ENCODE results near the gene EDAR.

The EDAR gene

DNA sequence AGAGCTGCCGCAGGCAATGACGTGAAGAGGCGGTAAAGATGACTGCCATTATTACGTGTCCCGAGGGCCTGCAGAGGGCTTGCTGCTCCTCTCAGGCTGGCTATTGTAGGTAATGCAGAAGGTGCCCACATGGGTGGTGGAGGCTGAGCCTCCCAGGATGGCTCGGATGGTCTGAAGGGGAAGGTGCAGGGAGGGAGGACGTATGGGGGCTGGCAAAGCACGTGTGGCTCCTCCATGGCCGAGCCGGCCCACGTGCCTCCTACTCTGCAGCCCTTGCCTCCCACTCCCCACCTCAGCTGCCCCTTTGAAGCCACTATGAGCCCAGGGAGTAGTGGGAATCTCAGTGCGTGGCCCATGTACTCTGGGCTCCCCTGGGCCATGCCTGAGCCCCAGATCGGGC, 48.9 kb downstream of the EDAR start:
- DNase-seq (ENCODE audit: low read depth), result no peak

DNA sequence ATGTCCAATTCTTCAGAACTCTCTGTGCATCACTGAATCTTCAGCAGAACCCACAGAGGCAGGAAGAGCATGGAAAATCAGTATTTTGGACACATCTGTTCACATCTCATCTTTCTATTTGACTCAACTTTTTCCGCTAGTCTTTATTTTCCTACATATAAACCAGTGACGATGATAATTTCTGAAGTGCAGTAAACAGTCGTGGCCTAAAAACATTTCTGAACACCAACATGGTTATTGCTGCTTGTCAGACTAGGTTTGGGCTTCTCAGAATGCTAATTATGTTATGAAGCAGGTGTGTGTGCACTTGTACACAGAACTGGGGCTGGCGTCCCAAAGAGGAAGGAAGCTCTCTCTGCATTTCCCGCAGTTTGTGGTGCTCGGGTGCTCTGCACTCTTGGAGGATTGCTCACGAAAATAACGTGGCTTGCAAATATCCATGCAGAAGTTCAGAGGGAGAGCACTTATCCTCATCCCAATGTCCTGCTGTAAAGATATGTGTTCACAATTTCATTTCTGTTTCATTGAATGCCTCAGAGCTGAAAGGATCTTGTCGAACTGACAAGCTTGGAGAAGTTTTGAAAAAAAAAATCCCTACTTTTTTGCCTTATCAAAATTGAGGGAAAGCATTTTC, 50.8 kb downstream of the EDAR start:
- DNase-seq (ENCODE audit: low read depth), result no peak

DNA sequence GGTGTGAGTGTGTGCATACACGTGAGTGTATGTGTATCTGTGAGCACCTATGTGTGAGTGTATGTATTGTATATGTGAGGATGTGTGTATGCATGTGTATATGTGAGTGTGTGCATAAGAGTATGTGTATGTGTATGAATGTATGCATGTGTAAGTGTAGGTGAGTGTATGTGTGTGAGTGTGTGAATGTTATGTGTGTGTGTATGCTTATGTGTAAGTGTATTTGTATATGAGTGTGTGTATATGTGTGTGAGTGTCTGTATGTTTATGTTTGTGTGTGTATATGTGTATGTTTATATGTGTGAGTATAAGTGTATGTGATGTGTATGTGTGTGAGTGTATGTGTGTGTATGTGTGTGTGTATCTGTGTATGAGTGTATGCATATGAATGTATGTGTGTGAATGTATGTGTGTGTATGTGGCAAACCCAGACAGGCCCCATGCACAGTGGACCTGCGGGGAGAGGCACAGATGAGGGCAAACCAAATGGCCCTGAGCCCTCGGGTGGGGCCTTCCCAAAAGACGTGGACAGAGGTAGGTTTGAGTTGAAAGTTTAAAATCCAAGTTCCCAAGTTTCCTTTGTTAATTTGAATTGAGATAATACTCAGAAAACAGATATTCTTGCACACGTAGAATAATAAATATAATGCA, 51.5 kb downstream of the EDAR start:
- DNase-seq (ENCODE audit: low read depth), result no peak

DNA sequence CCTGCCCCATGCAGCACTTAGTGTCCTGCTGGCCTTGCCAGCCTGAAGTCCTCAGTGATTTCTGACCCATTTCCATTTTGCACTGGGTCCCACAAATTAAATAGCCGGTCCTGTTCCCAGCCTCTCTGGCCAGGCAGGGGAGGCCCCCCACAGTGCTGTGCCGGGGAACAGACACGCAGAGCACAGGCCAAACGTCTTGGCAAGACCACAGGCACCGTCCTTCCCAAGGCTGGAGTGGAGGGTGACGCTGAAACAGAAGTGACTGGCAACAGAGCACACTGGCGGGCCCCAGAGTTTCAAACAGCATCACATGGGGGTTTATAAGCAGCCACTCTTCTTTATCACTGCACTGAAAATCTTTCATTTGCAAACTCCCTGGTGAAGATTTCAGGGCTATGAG, 52.2 kb downstream of the EDAR start:
- no peak for DNase-seq (ENCODE audit: low read depth)

DNA sequence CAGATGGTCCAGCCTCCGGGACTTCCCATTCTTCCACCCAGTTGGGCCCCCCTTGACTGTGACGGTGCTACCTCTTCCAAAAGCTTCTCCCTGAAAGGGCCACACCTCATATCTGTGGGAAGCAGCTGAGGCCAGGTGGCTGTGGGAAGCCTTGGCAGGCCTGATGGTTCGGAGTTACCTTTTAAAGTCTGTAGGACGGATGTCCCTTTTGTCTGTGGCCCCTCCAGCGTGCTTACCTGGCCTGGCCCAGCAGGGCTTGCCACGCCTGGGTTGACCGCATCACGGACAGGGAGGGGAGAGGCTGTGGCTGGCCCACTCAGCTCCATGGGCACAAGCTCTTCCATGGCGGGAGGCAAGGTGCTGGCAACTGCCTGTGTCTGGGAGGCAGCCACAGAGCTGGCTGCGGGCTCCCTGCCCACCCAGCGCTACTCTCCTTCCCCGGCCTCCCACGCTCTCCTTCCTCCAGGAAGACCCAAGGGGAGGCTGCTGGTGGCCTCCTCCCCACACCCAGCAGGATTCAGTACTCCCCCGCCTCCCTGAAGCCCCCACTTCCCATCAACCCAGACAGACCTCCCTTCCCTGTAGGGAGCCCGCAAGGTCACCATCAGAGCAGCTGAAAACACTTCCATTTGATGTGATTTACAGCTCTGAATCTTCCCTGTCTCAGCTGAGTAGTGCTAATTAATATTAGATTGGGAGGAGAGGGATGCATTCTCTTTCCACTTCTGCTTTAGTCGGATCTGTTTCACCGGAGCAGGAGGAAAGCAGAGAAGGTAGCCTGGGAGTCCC, 52.8 kb downstream of the EDAR start:
- DNase-seq (ENCODE audit: low read depth), result no peak

DNA sequence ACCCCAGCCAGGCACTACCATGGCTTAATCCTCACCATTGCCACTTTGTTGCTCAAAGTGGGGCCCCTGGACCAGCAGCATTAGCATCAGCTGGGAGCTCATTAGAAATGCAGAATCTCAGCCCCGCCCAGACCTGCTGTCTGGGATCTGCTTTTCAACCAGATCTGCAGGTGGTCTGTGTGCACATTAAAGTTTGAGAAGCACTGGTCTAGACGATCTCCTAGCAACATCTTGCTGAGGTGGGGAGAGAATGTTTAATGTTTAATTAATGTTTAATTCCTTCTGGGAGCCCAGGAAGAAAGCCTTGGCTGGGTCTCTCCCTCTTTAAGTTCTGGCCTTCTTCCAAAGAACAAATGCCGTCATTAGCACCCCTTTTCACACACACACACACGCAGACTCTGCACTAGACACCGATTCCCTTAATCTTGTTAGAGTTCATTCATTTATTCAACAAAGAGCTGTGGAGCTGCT, 53.7 kb downstream of the EDAR start:
- no peak for DNase-seq (ENCODE audit: low read depth)

DNA sequence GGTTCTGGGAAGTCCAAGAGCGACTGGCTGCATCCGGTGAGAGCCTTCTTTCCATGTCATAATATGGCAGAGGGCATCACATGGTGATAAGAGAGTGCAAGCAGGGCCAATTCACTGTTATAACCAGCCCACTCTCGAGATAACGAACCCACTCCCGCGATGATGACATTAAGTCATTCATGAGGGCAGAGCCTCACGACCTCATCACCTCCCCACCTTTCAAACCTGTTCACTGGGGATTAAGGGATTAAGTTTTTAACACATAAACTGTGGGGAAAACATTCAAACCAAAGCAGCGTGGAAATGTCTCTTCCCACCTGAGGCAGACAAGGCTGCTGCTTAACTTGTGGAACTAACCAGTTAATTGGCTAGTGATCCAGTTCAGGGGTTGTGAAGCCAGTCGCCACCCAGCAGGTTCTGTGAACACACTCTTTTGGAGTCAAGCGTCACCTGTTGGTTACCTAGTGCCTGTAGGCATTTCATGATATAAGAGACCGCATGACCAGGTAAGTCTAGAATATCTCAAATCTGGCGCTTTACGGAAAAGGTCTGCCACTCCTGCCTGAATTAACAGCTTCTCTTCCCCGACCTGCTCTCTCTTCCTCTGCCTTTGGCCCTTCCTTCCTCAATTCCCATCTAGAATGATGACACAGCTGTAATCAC, 54.3 kb downstream of the EDAR start:
- no peak for DNase-seq (ENCODE audit: low read depth)

- DNase-seq (ENCODE audit: low read depth), result no peak
These were observed 54.9 kb downstream of the EDAR start for GRCh38 chr2:108934151-108934550.

DNA sequence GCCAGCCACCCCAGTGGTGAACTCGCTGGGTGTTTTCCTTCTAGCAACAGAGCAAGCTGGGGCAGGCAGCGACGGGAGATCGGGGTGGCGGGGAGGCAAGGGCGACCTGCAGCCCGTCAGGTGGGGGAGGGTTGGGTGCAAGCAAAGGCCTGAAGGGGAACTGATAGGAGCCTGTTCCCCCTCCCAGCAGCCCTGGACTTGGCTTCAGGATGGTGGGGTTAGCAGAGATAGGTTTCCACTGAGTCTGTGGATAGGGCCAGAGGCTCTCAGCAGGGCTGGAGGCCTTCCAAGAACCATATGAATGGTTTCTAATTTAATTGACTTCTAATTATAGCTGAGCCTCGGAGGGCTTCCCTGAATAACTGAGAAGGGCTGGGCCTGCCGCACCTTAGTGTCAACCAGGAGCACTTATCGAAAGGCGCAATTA, 55.3 kb downstream of the EDAR start:
- DNase-seq (ENCODE audit: low read depth), result no peak

GRCh38 chr2:108932736-108933332, 56.2 kb downstream of the EDAR start:
- no peak for DNase-seq (ENCODE audit: low read depth)

DNA sequence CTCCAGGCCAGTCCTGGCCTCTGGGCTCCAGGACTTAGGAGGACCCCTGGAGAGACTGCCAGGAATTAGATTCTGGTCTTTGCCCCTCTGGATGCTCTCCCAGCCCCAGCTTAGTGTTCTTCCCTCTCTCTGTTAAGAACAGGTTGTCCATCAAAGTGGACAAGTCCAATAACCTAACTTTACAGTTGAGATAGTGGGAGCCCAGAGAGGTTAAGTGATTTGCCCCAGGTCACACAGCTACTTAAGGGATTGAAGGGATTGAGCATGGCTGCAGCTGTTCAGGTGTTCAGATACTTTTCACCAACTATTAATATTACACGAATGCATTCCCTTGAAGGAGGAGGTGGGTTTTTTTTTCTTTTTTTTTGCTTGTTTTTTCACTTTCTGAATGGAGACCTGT, 57.6 kb downstream of the EDAR start:
- DNase-seq (ENCODE audit: low read depth), result no peak

DNA sequence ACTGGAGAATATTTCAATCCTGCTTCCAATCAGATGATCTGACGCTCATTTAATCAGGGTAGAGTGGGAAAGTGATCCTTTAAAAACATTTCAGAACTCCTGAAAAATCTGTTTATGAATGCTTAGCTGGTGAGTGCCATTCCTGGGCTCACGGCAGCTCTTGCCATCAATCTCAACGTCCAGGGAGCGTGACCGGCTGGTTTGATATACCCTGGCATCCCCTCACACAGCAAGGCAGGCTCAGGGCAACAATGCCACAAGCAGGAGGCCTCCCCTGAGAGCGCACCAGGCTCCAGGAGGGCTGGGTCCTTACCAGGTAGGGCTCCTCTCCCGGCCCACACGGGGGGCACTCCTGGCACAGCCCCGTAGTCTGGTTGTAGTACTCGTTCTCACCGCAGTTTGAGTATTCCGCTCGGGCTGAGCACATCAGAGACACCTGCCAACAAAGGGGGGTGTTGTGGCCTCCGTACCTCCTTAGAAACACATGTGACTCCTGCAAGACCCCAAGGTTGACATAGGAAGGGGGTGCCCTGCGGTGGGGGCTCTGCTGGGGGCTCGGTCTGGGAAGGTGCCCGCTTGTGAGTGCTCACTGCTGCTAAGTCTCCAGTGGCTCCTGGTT, 59.1 kb downstream of the EDAR start:
- no peak for DNase-seq (ENCODE audit: low read depth)

GRCh38 chr2:108928660-108929377, 60.2 kb downstream of the EDAR start:
- no peak for DNase-seq (ENCODE audit: low read depth)

DNA sequence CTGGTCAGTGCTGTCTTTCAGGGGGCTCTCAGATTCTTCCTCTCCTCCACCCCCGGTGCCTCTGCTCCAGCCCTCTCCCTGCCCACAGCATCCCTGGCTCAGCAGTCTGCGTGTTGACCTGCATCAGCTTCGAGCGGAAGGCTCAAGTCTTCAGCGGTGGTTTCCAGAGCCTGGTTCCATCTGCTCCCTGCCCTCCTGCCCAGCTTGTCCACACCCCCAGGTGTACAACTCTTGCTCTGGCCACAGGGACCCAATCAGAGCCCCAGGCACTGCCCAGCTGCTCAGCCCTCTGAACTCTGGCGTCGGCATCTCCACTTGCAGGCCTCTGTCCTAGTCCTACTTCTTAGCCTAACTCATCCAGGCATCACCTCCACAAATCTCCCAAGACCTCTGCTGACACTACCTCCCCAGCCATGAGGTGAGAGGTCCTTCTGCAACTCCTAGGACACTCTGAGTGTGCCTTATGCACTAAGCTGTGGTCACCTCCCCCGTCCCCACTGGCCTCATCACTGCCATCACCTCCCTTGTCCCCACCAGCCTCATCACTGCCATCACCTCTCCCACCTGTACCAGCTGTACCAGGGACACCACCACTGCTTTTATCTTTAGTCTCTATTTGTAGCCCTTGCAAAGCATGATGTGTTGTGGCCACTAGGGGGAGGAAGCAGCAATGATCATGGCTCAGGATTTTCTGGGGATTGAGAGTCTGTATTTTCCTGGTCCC, 60.9 kb downstream of the EDAR start:
- peak; percentile 58 for DNase-seq (ENCODE audit: low read depth)

DNA sequence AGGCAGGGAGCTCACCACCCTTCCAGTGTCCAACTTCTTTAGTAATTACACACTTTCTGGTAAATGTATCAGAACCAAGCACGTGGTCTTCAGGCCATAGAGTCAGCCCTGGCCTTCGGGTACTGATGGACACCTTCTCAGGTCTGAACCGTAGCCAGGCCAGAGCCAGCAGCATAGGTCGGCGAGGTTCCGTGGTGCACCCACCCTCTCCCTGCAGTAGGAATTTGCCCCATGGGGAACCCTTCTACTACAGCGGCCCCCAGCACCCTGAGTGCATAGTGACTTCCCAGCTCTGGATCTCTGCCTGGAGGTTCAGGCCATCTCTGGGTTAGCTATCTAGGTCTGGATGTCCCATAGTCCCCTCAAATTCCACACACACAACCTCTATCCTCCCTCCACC, 61.6 kb downstream of the EDAR start:
- no peak for DNase-seq (ENCODE audit: low read depth)

DNA sequence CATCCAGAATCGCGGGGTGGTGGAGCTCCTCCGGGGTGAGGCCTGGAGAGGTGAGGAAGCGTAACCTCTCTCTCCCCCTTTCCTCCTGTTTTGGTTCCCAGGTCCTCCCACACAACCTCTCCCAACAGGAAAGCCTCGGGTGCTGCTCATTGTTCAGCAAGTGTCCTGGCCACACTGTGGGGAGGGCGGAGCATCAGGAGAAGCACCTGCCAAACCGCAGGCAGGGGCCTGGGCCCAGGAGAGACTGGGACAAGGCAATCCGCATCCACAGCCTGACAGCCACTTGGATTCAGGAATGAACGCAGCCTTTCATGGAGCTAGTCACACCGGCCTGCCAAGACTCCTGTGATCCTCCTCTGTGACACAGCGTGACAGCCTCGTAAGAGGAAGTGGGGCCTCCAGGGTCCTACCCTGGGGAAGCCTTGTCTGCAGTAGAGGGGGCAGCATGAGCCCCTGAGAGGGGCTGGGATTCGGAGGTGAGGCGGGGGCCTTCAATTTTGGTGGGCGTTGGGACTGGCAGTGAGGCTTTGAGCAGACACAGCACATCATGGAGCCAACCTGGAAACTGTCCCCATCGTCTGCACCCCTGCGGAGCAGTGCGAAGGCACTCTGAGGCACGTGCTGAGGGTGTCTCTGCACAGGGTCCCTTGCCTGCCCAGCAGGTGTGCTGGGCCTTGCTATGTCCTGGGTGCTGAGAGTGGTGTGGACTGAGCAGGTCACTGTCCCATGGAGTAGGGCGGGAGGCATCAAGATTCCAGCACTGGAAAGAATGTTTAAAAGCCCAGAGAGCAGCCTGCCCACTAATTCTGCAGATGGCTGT, 62.2 kb downstream of the EDAR start:
- DNase-seq (ENCODE audit: low read depth), result no peak

DNA sequence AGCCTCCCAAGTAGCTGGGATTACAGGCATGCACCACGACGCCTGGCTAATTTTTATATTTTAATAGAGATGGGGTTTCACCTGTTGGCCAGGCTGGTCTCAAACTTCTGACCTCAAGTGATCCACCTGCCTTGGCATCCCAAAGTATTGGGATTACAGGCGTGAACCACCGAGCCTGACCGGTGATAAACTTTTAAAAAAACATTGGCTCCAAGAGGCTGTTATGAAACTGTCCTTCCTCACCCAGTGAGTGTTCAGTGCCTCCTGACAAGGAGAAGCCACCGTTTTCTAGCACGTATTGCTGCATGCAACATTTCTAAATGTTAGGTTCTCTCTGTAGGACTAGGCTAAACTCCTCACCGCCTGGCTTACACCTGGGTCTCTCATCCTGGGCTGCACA, 63.3 kb downstream of the EDAR start:
- DNase-seq (ENCODE audit: low read depth), result no peak

DNA sequence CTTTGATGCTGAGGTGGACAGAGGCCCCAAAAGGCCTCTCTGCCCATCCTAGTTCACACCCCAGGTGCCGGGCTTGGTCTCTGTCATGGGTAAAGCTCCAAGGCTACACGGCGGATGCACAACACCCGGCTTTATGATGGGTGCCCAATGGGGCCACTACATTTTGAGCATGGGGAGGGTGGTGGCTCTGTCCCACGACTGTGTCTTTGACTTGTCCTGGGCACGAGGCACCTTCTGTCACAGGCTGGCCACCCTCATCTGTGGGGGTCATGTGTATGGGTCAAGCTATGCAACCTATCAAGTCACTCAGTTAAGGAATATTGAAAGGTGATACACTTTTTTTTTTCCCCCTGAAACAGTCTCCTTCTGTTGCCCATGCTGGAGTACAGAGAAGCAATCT, 63.7 kb downstream of the EDAR start:
- no peak for DNase-seq (ENCODE audit: low read depth)

DNA sequence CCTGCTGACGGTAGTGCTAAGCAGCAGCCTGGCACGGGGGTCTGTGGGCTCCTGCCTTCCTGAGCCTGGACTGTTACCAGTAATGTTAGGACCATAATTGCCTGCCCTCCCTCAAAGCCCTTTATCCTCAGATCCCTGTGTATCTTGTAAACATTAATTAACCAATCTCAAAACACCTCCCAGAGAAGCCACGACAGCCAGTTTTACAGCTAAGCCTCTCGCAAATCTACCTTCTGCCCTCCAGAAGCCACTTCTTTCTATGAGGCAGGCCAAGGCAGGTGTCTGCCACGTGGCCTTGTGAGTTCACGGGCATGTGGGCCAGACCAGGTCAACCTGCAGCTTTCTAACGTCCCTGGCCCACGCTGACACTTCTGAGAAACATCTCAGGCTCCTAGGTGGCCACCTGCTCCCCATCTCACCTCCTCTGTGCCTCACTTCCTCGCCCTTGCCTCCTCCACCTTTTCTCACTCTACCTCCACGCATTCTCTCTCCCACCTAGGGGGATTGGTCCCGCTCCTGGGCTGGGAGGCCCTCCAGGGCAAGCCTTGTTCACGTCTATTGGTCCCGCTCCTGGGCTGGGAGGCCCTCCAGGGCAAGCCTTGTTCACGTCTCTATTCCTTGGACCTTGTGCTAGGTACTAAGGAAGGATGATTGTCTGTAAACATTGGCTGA, 64.3 kb downstream of the EDAR start:
- DNase-seq (ENCODE audit: low read depth), result no peak

Data from iris pigment epithelial cell (primary cell).